Fibroblast of peridontal ligament (primary cell): ENCODE measurements around the gene VPS45.

ENCODE experiments used
- DNase-seq: peaks from one replicate; pipeline ENCODE4 v3.0.0-alpha.2; 2010; ENCODE audit errors: extremely low read depth

VPS45 gene

DNA sequence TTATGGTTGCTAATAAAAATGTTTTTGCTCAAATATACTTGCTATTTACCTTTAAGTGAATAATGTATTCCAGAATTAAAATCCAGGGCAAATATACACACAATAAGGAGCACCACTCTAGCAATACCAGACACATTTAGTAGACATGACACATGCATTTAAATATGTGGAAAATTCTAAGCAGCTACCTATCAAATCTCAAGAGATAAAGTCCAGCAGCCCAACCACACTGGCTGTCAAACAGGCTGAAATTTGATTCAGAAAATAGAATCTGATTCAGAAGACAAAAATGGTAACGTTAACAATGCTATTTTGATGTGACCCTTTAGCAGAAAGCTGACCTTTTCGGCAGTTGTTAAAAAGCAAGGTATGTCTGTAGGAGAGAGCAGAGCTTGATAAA lies 124.4 kb downstream of the VPS45 start:
- DNase-seq, result peak; percentile 60

DNA sequence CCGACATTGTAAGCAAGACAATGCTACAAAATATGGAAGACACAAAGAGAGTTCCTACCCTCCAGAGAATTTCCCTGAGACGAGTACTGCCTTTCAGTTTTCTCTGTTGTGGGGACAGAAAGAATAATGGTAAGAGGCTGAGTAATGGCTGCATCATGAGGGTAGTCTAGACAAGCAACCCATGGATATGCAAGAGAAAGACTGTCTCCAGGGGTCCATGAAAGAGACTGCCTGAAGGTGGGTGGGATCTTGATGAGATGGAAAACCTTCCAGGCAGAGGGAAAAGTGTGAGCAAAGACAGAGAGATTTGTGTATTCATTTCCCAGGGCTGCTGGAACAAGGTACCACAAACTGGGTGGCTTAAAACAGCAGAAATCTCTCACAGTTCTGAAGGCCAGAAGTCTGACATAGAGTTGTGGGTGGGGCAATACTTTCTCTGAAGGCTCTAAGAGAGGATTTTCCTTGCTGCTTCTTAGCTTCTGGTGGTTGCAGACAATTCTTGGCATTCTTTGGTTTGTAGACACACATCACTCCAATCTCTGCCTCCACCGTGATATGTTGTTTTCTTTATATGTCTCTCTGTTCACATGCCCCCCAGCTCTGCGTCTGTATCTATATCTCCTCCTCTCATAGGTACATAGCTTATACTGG lies 126.9 kb downstream of the VPS45 start:
- peak; percentile 63 for DNase-seq
